HG03521 (cell line): ENCODE data around the gene CRYBB1.

Source experiments
- ATAC-seq: cut with Tn5 transposase; IDR thresholded peaks from one replicate; pipeline ENCODE4 v1.9.1; 2021; ENCODE audit warnings: mild to moderate bottlenecking, moderate library complexity; ENCODE audit not compliant: unreplicated experiment

Gene CRYBB1

DNA sequence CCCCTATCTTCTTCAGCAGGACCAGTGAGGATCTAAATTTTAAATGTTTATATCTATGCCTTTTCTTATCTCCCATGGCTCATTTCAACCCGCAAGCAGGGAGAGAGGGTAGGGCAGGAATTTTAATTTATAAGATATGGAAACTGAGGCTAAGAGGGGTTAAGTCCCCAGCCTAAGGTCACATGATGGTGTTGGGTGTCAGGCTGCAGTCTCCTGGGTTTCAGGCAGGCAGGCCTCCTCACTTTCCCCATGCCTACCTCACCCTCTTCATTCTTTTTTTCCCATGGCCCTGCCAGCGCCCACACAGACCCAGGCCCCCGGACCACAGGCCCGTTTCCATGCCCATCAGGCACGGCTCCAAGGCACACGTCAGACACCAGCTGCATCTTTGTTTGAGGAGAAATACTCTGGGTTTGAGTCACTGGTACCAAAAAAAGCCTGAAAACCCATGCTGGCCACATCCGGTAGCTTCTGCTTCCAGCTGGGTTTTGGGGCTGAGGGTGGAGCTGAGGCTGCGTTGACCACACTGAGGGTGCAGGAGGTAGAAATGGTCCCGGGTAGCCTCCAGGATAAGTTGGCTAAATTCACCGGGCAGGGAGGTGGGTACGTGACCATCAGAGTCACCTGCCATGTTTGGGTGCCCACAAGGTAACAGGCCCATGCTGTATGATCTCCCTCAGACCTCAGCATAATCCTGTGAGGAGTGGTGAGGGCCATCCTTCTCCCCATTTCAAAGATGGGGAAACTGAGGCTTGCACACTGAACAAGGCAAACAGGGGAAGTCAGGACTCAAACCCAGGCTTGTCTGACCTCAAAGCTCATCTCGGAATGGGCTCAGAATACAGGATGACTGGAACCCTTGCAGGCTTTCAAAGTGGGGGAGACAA is 7.5 kb downstream of the CRYBB1 start:
- peak; percentile 68 for ATAC-seq

DNA sequence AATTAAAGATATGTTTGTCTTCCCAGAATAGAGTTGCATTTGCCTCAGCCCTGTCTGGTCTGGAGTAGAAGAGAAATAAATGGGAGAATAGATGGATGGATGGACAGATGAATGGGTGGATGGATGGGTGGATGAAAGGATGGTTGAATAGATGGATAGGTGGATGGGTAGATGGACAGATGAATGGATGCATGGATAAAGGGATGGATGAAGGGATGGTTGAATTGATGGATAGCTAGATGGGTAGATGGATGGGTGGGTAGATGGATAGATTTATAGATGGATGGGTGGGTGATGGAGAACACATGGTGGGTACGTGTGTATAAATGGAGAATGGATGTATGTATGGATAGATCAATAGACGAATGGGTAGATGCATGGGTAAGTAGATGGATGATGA is 8.5 kb downstream of the CRYBB1 start:
- ATAC-seq = no peak

DNA sequence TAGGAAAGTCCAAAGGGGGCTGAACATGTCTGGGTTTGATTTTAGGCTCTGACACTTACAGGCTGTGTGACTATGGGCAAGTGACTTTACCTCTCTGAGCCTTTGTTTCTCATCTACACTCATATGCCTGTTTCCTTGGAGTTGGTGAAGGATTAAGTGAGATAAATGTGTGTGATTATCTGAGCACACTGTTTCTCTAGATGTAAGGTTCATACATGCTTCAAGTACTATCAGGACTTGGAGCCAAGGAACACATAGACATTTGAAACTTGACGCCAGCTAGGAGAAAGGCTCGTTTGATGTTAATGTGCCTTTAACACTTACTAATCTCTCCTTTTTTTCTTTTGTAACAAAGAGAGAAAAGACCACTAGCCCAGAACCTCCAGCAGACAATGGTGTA is 9.7 kb downstream of the CRYBB1 start:
- ATAC-seq = no peak

DNA sequence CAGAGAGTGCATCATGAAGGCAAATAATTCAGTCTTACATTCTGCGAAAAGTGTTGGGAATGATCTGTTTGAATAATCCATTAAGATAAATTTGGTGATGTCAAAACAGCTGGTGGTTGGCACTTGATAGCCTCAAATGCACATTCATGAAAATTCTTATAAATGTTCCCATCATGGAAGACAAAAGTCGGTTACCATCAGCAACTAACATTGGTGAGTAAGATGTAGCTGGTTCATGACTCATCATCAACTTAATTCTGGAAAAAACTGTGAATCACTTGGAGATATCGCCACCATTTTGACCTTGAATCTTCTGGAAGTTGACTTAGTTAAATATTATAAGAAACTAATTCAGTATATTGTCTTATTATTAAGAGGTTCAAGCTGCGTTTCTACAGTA is 11.2 kb downstream of the CRYBB1 start:
- ATAC-seq = no peak

DNA sequence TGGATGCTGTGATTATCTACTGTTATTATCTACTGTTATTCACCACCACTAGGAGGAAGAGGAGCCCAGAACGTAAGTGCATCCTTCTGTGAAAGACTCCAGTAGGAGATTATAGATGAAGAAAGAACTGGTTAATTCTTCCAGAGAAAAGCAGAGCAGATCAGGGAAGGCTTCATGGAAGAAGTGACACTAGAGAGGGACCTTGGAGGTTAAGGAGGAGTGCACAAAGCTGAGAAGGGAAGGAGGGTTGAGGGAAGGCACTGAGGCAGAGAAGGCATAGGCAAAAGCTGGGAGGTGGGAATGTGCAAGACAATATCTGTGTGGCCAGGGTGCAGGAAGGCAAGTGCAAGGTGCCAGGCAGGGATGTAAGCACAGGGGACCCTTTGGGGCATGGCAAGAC is 13.5 kb downstream of the CRYBB1 start:
- no peak for ATAC-seq

DNA sequence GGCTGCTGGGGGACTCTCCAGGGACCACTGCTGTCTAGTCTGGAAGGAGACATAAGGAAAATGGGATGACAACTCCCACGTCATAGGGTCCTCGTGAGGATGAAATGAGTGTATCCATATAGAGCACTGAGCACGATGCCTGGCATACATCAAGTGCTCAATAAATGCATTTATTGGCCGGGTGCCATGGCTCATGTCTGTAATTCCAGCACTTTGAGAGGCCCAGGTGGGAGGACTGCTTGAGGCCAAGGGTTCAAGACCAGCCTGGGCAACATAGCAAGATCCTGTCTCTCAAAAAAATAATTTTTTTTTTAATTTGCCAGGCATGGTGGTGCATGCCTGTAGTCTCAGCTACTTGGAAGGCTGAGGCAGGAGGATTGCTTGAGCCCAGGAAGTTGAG is 15.7 kb downstream of the CRYBB1 start:
- ATAC-seq = no peak

DNA sequence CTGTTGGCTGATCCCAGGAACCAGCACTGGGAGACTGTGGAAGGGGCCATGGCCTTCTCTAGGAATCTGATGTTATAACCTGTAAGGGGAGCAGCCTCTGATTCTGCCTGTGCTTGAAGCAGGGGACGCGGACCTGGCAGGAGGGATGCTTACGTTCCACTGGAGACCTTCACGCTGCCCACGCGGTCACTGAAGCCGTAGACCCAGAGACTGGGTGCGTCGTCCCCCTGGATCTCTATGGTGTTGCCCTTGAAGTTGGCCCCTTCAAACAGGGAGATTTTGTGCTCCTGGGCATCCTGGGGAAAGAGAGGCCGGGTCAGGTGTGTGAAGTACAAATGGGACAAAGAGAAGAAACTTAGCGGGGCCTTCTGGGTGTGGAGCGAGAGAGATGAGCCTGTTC is 16.1 kb downstream of the CRYBB1 start:
- no peak for ATAC-seq

DNA sequence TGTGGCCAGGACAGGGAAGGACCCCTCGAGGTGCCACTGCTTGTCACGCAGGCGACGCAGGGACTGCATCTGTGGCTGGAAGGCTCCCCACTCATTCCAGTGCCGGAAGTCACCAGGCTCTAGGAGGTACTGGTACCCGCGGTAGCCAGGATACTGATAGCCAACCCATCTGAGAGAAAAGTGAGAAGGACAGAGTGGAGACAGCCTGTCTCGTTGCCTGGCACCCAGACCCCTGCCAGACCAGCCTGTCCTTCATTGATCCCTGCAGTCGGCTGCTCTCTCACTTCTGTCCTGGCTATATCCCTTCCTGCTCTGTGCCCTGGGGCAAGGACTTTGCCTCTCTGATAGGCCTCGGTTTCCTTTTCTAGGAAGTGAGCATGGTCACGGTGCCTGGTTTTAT is 18.3 kb downstream of the CRYBB1 start:
- no peak for ATAC-seq

DNA sequence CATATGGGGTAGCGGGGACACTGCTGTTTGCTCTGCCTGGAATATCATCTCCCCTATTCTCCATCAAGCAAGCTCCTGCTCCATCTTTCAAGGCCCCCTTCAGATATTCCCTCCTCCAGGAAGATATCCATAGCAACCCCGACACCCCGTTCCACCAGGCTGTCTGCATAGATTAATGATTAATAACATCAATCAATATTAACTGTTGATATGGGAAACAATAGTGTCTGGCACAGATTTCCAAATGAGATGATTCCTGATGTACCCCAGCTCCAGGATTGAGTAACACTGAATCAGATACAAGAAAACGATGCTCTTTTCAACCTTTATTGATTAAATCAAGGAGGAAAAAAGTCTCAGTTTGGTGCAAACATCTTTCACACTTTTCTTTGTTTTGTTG is 20.3 kb downstream of the CRYBB1 start:
- ATAC-seq = no peak

DNA sequence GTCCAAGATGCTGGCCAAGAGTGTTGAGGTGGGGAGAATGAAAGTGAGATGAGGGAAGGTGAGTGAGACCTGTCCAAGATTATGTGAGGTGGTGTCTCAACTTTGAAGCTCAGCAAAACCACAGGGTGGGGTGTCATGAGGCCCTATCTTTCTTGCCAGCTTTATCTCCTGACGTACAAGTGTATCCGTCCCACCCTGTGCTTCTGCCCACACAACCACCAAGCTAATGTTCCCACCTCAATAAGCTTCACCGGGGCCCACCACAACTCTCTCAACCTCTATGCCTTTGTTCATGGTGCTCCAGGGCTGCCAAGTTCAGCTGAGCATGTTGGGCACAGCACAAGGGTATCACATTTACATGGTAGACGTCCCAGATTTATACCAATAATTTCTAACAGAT is 20.8 kb downstream of the CRYBB1 start:
- ATAC-seq = no peak

DNA sequence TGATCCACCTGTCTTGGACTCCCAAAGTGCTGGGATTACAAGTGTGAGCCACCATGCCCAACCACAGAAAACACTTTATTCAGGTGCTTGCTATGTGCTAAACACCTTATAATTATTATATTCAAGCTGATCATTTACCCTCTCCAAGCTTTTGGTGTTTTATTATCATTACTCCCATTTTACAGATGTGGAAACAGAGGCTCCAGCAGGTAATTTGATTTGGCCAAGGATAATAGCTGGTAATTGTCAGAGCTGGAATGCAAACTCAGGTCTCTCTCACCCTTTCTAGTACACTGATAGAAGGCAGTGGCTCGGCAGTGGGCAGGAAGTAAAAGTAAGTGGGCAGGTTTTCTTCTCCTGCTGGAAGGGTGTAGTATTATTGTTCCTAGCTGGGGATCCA is 24.1 kb downstream of the CRYBB1 start:
- ATAC-seq = no peak

DNA sequence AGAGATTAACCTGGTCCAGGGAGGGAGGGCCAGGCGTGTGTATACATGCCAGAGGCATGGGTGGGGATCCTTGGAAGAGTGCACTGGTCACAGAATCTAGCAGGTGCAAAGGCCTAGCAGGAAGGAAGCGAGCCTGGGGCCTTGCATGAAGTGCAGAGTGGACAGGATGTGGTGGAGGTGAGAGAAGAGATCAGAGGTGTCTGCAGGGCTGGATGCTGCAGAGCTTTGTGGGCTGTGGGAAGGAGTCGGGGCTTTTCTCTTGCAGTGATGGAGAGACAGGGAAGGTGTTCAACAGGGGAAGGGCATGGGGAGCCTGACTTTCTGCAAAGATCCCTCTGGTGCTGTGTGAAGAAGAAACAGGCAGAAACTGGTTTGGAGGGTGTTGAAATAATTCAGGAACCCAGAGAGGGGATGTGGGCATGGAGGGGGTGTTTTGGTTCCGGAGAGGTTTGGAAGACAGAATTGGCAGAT is 25.4 kb downstream of the CRYBB1 start:
- ATAC-seq = peak; percentile 39

DNA sequence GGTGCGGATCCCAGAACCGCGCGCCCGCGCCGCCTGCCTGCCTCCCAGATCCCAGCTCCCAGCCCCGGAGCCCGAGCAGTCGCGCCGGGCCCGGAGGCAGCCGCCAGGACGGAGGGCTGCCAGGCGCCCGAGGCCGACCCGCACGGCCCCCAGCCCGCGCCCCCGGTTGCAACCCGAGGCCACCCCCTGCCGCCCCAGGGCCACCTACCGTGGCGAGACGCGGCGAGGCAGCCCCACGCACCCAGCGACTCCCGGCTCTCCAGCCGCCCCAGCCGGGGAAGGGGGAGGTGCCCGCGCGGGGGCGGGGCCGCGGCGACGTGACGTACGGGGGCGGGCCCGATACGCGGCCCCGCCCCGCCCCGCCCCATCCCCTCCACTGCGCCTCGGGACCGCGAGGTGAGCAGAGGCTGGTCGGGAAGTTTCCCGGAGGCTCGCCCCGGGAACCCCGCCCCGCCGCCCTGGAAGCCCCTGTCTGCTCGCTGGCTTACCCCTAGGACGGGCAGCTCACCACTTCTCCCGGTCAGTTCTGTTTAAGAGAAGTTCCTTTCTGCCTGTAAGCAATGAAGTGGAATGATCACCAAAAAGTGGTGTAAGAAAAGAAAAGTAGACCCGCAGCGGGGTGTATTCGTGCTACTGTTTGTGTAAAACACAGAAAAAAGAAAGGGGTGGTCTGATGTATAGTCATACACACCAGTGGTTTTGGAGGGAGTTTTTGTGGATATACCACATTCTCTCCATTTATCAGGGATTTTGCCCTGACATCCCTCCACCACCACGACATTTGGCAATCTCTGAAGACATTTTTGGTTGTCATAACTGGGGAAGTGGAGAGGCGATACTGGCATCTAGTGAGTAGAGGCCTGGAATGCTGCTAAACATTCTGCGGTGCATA is 27.7 kb downstream of the CRYBB1 start, which contains the start of gene TPST2:
TSS of gene TPST2 (minus strand) at position 288 of the 892 bp plus-strand sequence. CDS start 48,502 bp downstream, outside the sequence.
- peak; percentile 59 for ATAC-seq

DNA sequence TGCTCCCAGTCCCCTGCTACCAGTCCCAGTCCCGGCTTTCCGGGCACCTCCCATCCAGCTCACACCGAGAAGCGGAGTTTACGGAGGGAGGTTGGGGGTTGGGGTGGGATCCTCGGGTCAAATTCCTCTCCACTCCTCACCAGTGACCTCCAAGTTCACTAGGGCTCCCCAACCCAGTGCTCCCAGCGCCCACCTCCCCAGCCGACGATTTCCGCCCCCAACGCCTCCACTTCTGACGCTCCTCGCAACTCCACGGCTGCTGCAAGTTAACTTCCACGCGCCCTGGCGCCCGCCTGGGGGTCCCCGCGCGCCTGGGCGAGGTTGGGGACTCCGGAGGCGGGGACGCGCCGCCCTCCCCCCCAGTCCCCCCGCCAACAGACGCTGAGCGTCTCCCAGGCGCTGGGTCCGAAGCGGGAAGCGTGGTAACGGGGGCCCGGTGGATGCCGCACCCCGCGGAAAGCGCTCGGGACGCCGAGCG is 28.4 kb downstream of the CRYBB1 start:
- ATAC-seq = peak; percentile 17

DNA sequence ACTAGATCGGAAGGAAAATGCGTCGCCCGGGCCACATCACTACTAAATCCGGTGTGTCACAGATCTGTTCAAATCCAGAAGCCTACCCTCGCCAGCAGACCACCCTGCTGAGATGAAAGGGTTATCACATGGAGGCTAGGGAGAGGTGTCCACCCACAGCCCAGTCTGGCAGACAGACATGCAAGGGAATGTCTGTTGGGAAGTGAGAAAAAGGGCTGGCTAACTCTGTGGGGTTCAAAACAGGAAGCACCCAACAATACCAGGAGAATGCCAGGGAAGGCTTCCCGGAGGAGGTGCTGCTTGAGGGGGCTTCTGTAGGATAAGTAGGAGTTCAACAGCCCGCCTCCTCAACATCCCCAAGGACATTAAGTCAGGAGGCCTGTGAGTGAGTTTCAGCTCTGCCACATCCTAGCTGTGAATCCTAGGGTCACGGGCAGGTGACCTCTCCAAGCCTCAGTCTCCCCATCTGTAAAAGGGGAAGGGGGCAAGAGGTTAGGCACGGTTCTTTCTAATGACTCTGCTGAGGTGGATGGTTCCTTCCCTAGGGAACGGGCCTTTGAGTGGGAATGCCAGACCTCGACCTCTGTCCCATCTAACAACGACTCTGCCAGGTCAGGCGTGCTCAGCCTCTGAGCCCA is 29.0 kb downstream of the CRYBB1 start:
- ATAC-seq = no peak

DNA sequence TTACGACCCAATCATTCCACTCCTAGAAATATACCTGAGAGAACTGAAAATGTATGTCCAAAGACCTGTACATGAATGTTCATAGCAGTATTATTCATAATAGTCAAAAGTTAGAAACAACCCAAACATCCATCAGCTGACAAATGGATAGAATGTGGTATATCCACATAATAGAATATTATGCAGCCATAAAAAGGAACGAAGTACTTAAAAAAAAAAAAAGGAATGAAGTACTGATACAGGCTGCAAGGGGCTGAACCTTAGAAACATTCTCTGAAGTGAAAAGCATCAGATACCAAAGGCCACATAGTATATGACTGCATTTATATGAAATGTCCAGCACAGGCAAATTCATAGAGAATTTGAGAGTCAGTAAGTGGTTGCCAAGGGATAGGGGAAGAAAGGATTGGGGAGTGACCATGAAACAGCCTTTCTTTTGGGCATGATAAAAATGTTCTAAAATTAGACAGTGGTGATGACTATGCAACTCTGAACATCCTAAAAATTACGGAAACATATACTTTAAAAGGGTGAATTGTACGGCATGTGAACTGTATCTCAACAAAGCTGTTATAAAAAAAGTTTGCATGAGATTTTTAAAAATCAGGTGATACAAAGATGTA is 29.7 kb downstream of the CRYBB1 start:
- no peak for ATAC-seq

DNA sequence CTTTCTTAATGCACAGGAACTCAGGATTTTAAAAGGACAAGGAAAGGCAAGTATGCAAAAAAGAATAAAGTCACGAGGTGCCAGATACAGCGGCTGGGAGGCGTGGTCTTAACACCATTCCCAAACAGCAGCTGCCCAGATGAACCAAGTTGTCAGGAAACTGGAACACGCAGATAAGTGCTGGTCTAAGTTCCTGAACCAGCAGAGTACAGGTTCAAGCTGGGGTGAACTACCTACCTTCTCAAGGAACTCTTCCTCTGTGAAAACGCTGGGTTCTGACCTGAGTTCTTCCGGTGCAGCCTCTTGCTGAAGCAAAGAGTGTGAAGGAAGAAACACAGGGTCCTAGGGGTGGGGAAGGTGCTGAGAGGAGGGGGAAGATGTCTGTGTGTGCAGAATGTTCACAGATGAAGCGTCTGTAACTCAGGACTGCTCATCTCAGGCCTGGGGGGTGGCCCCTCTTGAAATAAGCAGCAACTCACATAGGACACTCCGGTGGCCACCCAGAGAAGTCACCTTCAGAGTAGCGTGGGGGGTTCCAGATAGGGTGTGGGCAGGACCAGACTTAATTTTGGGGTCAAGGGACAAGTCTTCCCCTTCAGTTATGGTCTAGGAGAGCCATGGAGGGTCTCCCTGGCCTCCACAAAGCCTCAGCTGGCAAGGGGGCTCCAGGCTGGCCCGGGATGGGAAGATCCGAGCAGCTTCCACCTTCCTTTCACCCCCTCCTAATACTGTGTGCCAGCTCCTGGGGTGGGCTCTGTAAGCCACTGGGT is 31.1 kb downstream of the CRYBB1 start:
- ATAC-seq = no peak

DNA sequence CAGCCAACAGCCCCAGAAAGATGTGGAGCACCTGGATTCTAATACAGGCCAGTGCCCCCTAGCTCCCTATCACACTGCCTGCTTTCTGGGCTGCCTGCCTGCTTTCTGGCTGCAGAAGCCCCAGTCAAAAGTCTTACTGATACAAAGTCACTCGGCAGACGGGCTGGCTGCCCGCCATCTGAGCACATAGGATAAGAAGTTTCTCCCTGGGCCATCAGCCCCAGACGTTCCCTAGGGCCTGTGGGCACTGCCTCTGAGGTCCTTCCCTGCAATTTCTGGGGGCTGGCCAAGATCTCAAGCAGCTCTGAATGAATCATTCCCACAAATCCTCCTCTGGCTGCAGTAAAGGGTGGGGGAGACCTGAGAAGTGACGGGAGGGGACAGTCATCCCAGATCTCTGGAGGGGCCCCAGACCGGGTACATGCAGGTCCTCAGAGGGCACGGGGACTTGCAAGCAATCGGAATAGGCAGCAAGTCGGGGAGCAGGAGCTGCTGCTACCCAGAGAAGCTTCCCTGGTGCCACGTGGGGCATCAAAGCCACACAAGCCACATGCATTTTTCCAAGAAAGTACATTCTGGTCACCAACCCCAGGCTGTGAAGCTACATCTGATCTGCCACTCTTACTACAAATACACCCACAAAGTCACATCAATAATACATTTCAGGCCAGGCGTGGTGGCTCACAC is 32.6 kb downstream of the CRYBB1 start:
- no peak for ATAC-seq

DNA sequence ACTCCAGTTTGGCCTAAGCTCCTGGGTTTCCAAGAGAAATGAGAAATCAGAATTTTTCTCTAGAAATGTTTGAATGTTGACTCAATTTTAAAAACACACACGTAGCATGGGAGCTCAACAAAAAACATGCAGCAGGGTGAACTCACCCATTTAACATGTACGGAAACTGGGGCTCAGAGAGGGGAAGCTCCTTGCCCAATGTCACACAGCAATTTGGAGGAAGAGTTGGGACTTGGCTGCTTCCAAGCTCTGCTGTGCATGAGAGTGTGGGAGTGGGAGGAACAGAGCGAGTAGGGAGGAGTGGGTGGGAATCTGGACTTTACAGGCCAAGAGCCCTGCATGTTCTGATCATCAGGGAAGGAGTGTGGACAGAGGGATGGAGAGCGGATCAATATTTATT is 33.8 kb downstream of the CRYBB1 start:
- ATAC-seq = no peak
